Upper lobe of left lung (tissue), 4 donors: ENCODE results near the gene KRTCAP2.

Experiments used
- EP300 ChIP-seq, 4 donors: sonication (generic); formaldehyde crosslinking; IDR thresholded peaks; one replicate each; pipeline ENCODE4 v1.5.1; 2017; ENCODE audit warnings: antibody characterized with exemption in 4 of 4, control low read depth in 2 of 4
- POLR2A ChIP-seq, 4 donors: fragments of 450-650 bp; IDR thresholded peaks; one replicate each; pipeline ENCODE4 v1.5.1; 2016 to 2017; ENCODE audit warnings: antibody characterized with exemption in 4 of 4, mild to moderate bottlenecking in 2 of 4
- TF ChIP-seq, protein P1 (sequence below), 6 experiments: fragments of 450-650 bp in 4 of 6; fragments of 200-600 bp in 2 of 6; sonication (generic) in 2 of 6; IDR thresholded peaks; one replicate each; pipeline ENCODE4 v1.5.1; 2016 to 2019; ENCODE audit warnings: antibody characterized with exemption in 6 of 6

DNA sequence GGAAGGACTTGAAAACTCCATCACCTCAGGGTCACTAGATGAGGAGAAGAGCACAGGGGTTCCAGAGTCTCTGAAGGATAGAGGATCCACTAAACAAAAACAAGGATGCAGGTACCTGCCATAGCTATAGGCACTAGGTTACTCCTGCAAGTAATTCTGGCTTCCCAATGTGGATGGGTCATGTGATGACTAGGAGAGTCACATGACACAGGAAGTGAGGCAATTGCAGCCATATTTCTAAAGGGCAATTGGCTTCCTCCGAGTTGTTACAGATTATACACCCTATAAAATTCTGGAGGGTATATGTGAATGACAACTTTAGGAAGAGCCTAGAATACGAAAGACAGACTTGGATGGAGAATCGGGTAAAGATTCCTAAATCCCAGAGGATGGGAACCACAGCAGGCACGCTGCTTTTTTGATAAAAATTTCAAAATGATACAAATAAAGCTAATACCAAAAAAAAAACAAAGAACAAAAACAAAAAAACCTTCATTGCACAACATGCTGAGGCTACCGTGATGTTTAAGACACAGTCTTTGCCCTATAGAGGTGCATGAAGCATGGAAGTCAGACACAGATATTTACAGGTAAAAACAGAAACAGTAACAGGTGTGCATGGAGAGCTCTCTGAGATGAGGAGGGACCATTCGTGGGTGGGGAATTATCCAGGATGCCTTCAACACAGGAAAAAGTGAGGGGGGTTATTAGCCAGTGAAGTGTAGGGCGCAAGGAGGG, 45.9 kb upstream of the KRTCAP2 start:
- TF ChIP-seq, protein P1, sequence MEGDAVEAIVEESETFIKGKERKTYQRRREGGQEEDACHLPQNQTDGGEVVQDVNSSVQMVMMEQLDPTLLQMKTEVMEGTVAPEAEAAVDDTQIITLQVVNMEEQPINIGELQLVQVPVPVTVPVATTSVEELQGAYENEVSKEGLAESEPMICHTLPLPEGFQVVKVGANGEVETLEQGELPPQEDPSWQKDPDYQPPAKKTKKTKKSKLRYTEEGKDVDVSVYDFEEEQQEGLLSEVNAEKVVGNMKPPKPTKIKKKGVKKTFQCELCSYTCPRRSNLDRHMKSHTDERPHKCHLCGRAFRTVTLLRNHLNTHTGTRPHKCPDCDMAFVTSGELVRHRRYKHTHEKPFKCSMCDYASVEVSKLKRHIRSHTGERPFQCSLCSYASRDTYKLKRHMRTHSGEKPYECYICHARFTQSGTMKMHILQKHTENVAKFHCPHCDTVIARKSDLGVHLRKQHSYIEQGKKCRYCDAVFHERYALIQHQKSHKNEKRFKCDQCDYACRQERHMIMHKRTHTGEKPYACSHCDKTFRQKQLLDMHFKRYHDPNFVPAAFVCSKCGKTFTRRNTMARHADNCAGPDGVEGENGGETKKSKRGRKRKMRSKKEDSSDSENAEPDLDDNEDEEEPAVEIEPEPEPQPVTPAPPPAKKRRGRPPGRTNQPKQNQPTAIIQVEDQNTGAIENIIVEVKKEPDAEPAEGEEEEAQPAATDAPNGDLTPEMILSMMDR (IDR thresholded peaks at IDR 0.05), result no peak
- no peak for TF ChIP-seq POLR2A (IDR thresholded peaks at IDR 0.05)
- TF ChIP-seq EP300 (IDR thresholded peaks at IDR 0.05), result no peak
